Right lung (tissue), 5 donors: Measurements from ENCODE around the gene GPER1. TPM values are rescaled to one million over a fixed set of nuclear protein-coding genes. Genes with fewer than 3 reads are reported as not detected.
A peak's percentile ranks its signal among the peaks of the same experiment; 100 is the strongest.
"Not testable (repeated sequence)": the region's sequence is repeated elsewhere in the genome, so short reads cannot be mapped to it uniquely, and the experiment has no call there.

Source experiments
- DNase-seq, 2 donors: peaks; one replicate each; pipeline ENCODE4 v3.0.0-alpha.2; 2013
- polyA plus RNA-seq, 5 donors: library from polyadenylated mRNA; unstranded; fragments of 120-200 nt; gene quantifications; one replicate each; pipeline versions ENCODE4 v1.2.1 to v1.2.3, GENCODE V29; 2013; ENCODE audit warnings: inconsistent platforms in 1 of 5, low replicate concordance in 1 of 5; ENCODE audit not compliant: insufficient read length in 5 of 5, insufficient read depth in 1 of 5

GPER1 gene
- polyA plus RNA-seq, 5 donors = 3.9 to 9.6 (median 5.8) TPM

GRCh38 chr7:1116383-1117008 is 28.6 kb downstream of the GPER1 start:
- DNase-seq = not testable (repeated sequence)

- DNase-seq = no peak
Measured at GRCh38 chr7:1117321-1117928, 29.5 kb downstream of the GPER1 start.

- no peak for DNase-seq
Measured at GRCh38 chr7:1119201-1119600, 31.3 kb downstream of the GPER1 start.

GRCh38 chr7:1120791-1121190 is 32.9 kb downstream of the GPER1 start:
- no peak for DNase-seq

GRCh38 chr7:1121476-1121875 is 33.6 kb downstream of the GPER1 start:
- DNase-seq = no peak

GRCh38 chr7:1121886-1122831 is 34.2 kb downstream of the GPER1 start:
- no peak for DNase-seq

- DNase-seq = no peak
Measured at GRCh38 chr7:1122832-1123501, 35.1 kb downstream of the GPER1 start.

GRCh38 chr7:1123715-1124114 is 35.8 kb downstream of the GPER1 start:
- peak; percentile 60 to 73 for DNase-seq

GRCh38 chr7:1124164-1124563 is 36.3 kb downstream of the GPER1 start:
- no peak for DNase-seq

GRCh38 chr7:1124816-1125602 is 37.1 kb downstream of the GPER1 start:
- no peak for DNase-seq

- DNase-seq = no peak
Measured at GRCh38 chr7:1125603-1125969, 37.7 kb downstream of the GPER1 start.

GRCh38 chr7:1127001-1127400 is 39.1 kb downstream of the GPER1 start:
- no peak for DNase-seq

GRCh38 chr7:1129431-1129830 is 41.5 kb downstream of the GPER1 start:
- no peak for DNase-seq

GRCh38 chr7:1130021-1130990 is 42.4 kb downstream of the GPER1 start:
- no peak for DNase-seq

- no peak for DNase-seq
Measured at GRCh38 chr7:1131471-1132265, 43.8 kb downstream of the GPER1 start.

- DNase-seq = no peak
Measured at GRCh38 chr7:1134951-1135350, 47.0 kb downstream of the GPER1 start.

GRCh38 chr7:1136841-1137516 is 49.1 kb downstream of the GPER1 start:
- no peak for DNase-seq

GRCh38 chr7:1137517-1138167 is 49.7 kb downstream of the GPER1 start:
- DNase-seq = no peak
